ENCODE results near the gene TIGD4. TPM values are rescaled to one million over a fixed set of nuclear protein-coding genes. Genes with fewer than 3 reads are reported as not detected.

The TIGD4 gene
- total RNA-seq, 2 experiments from 2014 or later: 0.12 to 0.25 TPM

DNA sequence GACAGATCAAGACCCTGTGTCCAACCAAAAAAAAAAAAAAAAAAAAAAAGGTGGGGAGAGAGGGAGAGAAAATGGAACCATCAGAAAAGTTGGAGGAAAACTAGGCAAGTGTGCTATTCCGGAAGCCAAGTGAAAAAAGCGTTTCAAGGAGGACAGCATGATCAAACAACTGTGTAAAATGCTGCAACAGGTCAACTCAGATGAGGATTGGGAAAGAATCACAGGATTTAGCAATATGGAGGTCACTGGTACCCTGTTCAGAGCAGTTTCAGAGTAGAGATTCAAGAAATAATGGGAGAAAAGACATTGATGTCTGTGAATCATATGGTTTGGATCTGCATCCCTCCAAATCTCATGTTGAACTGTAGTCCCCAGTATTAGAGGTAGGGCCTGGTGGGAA is 47.5 kb downstream of the TIGD4 start:
- Mint-ChIP-seq H3K9me3 (no peaks in the 10 kb centered on the region), H3K27ac (no peak overlapping the region), H3K4me3 (no peak overlapping the region), H3K27me3 (peaks cover 6% of the 10 kb centered on the region), H3K36me3 (ENCODE audit: low read depth) (no peaks in the 10 kb centered on the region), H3K4me1 (peaks cover 3% of the 10 kb centered on the region)
- ChIA-PET POLR2A (no interaction called here), CTCF (interaction anchor here (0.6 kb wide), 1 partner anchor 277 kb away, joined by 3 read pairs; no protein-coding TSS in a partner anchor)
- no peak for DNase-seq

DNA sequence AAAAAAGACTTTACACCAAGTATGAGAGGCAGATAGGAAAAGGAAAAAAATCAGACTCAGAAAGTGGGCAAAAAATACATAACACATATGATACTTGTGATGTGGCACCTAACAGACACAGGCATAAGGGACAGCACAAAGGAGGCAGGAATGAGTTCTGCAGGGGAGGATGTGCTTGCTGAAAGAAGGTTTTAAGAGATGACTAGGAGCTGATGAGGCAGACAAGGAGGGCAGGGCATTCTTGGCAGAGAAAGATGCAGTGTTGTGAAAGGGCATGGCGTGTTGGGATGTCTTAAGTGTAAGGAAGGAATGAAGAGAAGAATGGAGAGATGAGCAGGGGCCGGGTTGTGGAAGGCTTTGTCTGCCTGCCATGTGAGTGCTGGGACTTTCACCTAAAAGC is 50.1 kb downstream of the TIGD4 start:
- Mint-ChIP-seq H3K4me3 (no peak overlapping the region), H3K36me3 (ENCODE audit: low read depth) (no peaks in the 10 kb centered on the region), H3K27me3 (no peaks in the 10 kb centered on the region), H3K27ac (no peak overlapping the region), H3K9me3 (peaks cover 2% of the 10 kb centered on the region), H3K4me1 (no peaks in the 10 kb centered on the region)
- POLR2A ChIA-PET: no interaction called here
- DNase-seq: no peak
- CTCF ChIA-PET: no interaction called here

GRCh38 chr4:152728343-152728742 is 51.2 kb downstream of the TIGD4 start:
- Mint-ChIP-seq H3K4me1 (no peaks in the 10 kb centered on the region), H3K9me3 (peaks cover 2% of the 10 kb centered on the region), H3K27me3 (no peaks in the 10 kb centered on the region), H3K36me3 (ENCODE audit: low read depth) (no peaks in the 10 kb centered on the region), H3K27ac (no peak overlapping the region), H3K4me3 (no peak overlapping the region)
- ChIA-PET POLR2A (no interaction called here), CTCF (no interaction called here)
- no peak for DNase-seq

DNA sequence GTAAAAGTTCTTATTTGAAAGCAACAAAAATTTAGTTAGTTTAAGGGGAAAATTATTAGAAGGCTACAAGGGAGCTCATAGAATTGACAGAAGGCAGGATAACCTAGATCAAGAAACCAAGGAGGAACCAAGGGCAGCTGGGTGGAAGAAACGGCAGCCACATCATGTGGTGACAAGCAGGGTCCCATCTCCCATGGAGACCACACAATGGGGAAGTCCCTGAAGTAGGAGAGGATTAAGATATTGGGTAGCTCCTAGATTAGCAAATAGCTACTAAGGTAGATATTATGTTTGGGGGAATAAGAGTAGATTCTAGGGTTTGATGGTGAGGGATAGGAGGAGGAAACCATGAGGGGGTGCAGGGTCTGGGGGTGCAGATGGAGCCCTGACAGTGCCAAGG is 51.7 kb downstream of the TIGD4 start:
- Mint-ChIP-seq H3K27ac (no peak overlapping the region), H3K9me3 (peaks cover 2% of the 10 kb centered on the region), H3K4me3 (no peak overlapping the region), H3K27me3 (no peaks in the 10 kb centered on the region), H3K4me1 (no peaks in the 10 kb centered on the region), H3K36me3 (ENCODE audit: low read depth) (no peaks in the 10 kb centered on the region)
- CTCF ChIA-PET: interaction anchor here (0.7 kb wide), 1 partner anchor 21 kb away, joined by 3 read pairs; no protein-coding TSS in a partner anchor
- POLR2A ChIA-PET: no interaction called here
- DNase-seq: no peak

GRCh38 chr4:152724494-152724893 is 55.0 kb downstream of the TIGD4 start:
- no peak for DNase-seq
- CTCF ChIA-PET: interaction anchor here (0.6 to 0.7 kb wide), 2 partner anchors 83 to 284 kb away, joined by 3 to 4 read pairs; no protein-coding TSS in a partner anchor
- Mint-ChIP-seq H3K9me3 (peaks cover 2% of the 10 kb centered on the region), H3K27ac (no peak overlapping the region), H3K4me1 (no peaks in the 10 kb centered on the region), H3K27me3 (no peaks in the 10 kb centered on the region), H3K36me3 (ENCODE audit: low read depth) (no peaks in the 10 kb centered on the region), H3K4me3 (no peak overlapping the region)
- POLR2A ChIA-PET: no interaction called here

DNA sequence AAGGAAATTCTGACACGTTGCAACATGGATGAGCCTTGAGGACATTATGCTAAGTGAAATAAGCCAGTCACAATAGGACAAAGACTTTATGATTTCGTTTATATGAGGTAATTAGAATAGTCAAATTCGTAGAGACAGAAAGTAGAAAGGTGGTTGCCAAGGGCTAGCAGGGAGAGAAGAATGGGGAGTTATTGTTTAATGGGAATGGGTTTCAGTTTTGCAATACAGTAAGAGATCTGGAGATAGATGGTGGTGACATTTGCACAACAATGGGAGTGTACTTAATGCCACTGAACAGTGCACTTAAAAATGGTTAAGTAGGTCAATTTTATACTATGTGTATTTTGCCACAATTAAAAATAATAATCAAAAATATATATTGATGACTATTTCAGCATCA is 56.3 kb downstream of the TIGD4 start:
- H3K9me3 Mint-ChIP-seq: peaks cover 2% of the 10 kb centered on the region
- H3K4me3 Mint-ChIP-seq: no peak overlapping the region
- H3K27me3 Mint-ChIP-seq: no peaks in the 10 kb centered on the region
- H3K36me3 Mint-ChIP-seq (ENCODE audit: low read depth): no peaks in the 10 kb centered on the region
- CTCF ChIA-PET: interaction anchor here (1.0 kb wide), 1 partner anchor 16 kb away, joined by 4 read pairs; no protein-coding TSS in a partner anchor
- POLR2A ChIA-PET: no interaction called here
- no peak for DNase-seq
- H3K4me1 Mint-ChIP-seq: no peaks in the 10 kb centered on the region
- no peak overlapping the region for H3K27ac Mint-ChIP-seq

- Mint-ChIP-seq H3K27me3 (no peaks in the 10 kb centered on the region), H3K36me3 (ENCODE audit: low read depth) (no peaks in the 10 kb centered on the region), H3K9me3 (peaks cover 13% of the 10 kb centered on the region), H3K4me3 (no peak overlapping the region), H3K27ac (no peak overlapping the region), H3K4me1 (no peaks in the 10 kb centered on the region)
- CTCF ChIA-PET: interaction anchor here (2.3 kb wide), 1 partner anchor 11 kb away, joined by 4 read pairs; no protein-coding TSS in a partner anchor
- POLR2A ChIA-PET: no interaction called here
- no peak for DNase-seq
These were observed 59.6 kb downstream of the TIGD4 start for GRCh38 chr4:152719801-152720556.

Other genes with a start within 250 kb of the TIGD4 start
- 10 to 100 TPM; 49.4 to 52.2 TPM for gene FBXW7, start 243.6 kb downstream of the TIGD4 start, total RNA-seq
- gene TMEM154, start 99.7 kb downstream of the TIGD4 start, total RNA-seq: 10 to 100 TPM; 28.4 to 38.1 TPM
- gene ARFIP1, start 224 bp upstream of the TIGD4 start, total RNA-seq: 10 to 100 TPM; 16.8 to 19.5 TPM
- under 1 TPM; 0.07 to 0.10 TPM for gene FHDC1, start 156.6 kb upstream of the TIGD4 start, total RNA-seq